ENCODE results near the gene PLCL2.

DNA sequence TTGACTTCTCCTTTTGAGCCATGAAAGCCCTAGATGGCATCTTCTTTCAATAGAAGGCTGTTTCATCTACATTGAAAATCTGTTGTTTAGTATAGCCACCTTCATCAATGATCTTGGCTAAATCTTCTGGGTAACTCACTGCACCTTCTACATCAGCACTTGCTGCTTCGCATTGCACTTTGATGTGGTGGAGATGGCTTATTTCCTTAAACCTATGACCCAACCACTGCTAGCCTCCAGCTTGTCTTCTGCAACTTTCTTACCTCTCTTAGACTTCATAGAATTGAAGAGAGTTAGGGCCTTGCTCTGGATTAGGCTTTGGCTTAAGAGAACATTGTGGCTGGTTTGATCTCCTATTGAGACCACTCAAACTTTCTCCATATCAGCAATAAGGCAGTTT is 189.8 kb downstream of the PLCL2 start:
- TF ChIP-seq POLR2A (IDR thresholded peaks at IDR 0.05; ENCODE audit: low read depth, low read length): no peak
- no peak for TF ChIP-seq PAX5 (IDR thresholded peaks at IDR 0.05; ENCODE audit: insufficient read depth, low read length, severe bottlenecking)
- TF ChIP-seq TAF1 (IDR thresholded peaks at IDR 0.05; ENCODE audit: low read depth, low read length): no peak
